HEK293 (cell line): ENCODE results near the gene TAF1D.

Experiments used
- HOXC10 ChIP-seq: sonication (generic); formaldehyde crosslinking; IDR thresholded peaks from 2 replicates; pipeline ENCODE4 v1.8.1; 2023; ENCODE audit warnings: mild to moderate bottlenecking, missing genetic modification reagents
- HOXD13 ChIP-seq: sonication (generic); formaldehyde crosslinking; IDR thresholded peaks from 2 replicates; pipeline ENCODE4 v1.8.0; 2022; ENCODE audit warnings: missing genetic modification reagents, borderline replicate concordance
- KLF10 ChIP-seq: fragments of 450-650 bp; IDR thresholded peaks from 2 replicates; pipeline ENCODE4 v1.5.1; 2018; ENCODE audit warnings: missing biosample characterization, mild to moderate bottlenecking, missing genetic modification characterization
- MZF1 ChIP-seq: fragments of 450-650 bp; formaldehyde crosslinking; IDR thresholded peaks from 2 replicates; pipeline ENCODE4 v1.5.1; 2017; ENCODE audit warnings: missing biosample characterization, missing genetic modification characterization, borderline replicate concordance
- ZEB2 ChIP-seq: fragments of 450-650 bp; formaldehyde crosslinking; IDR thresholded peaks from 2 replicates; pipeline ENCODE4 v1.5.1; 2016; ENCODE audit warnings: missing biosample characterization, missing genetic modification characterization
- ZNF274 ChIP-seq, 2 experiments: fragments of 200-500 bp in 1 of 2; fragments of 450-650 bp in 1 of 2; sonication (Bioruptor generic) in 1 of 2; formaldehyde crosslinking in 1 of 2; IDR thresholded peaks; 2 replicates each; pipeline versions ENCODE4 v1.5.1 to v1.6.1; 2014 to 2016; ENCODE audit warnings: borderline replicate concordance in 1 of 2, inconsistent platforms in 1 of 2, low read length in 1 of 2, missing biosample characterization in 1 of 2, missing genetic modification characterization in 1 of 2
- ZNF394 ChIP-seq: fragments of 450-650 bp; formaldehyde crosslinking; IDR thresholded peaks from 2 replicates; pipeline ENCODE4 v1.5.1; 2016; ENCODE audit warnings: missing biosample characterization, missing genetic modification characterization, mild to moderate bottlenecking, moderate library complexity, borderline replicate concordance
- TF ChIP-seq, protein P1 (sequence below): fragments of 450-650 bp; formaldehyde crosslinking; IDR thresholded peaks from 2 replicates; pipeline ENCODE4 v1.5.1; 2016; ENCODE audit warnings: missing biosample characterization, missing genetic modification characterization
- TF ChIP-seq, protein P2 (sequence below): fragments of 450-650 bp; formaldehyde crosslinking; IDR thresholded peaks from 2 replicates; pipeline ENCODE4 v1.5.1; 2016; ENCODE audit warnings: missing biosample characterization, missing genetic modification characterization, borderline replicate concordance

DNA sequence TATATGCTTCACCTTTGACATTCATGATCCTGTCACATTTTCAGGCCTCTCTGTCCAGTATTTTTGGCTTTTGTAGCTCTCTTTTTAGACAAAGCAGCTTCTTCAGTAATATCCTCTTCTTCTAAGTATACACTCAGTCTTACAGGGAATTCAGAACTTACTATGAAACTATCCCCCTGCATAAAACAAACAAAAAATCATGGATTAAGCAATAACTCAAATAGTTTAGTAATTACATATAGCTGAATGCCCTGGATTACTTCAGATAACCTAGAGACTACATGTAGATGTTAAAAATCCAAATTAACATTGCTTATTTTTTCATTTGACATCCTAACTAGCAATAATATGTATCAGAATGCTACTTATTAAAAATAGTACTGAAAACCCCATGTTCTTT lies 5.2 kb downstream of the TAF1D start:
- TF ChIP-seq ZEB2 (tag by site-specific recombination) (no peak), HOXD13 (CRISPR knock-in tag) (no peak), ZNF274 (IDR thresholded peaks at IDR 0.05; ENCODE audit: low read length) (no peak), ZNF274 (tag by site-specific recombination; IDR thresholded peaks at IDR 0.05; ENCODE audit: borderline replicate concordance) (no peak), MZF1 (no peak), ZNF394 (tag by site-specific recombination) (no peak), KLF10 (tag by site-specific recombination) (no peak), HOXC10 (CRISPR knock-in tag) (no peak)
- TF ChIP-seq, protein P1, sequence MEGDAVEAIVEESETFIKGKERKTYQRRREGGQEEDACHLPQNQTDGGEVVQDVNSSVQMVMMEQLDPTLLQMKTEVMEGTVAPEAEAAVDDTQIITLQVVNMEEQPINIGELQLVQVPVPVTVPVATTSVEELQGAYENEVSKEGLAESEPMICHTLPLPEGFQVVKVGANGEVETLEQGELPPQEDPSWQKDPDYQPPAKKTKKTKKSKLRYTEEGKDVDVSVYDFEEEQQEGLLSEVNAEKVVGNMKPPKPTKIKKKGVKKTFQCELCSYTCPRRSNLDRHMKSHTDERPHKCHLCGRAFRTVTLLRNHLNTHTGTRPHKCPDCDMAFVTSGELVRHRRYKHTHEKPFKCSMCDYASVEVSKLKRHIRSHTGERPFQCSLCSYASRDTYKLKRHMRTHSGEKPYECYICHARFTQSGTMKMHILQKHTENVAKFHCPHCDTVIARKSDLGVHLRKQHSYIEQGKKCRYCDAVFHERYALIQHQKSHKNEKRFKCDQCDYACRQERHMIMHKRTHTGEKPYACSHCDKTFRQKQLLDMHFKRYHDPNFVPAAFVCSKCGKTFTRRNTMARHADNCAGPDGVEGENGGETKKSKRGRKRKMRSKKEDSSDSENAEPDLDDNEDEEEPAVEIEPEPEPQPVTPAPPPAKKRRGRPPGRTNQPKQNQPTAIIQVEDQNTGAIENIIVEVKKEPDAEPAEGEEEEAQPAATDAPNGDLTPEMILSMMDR, result no peak
- TF ChIP-seq, protein P2, sequence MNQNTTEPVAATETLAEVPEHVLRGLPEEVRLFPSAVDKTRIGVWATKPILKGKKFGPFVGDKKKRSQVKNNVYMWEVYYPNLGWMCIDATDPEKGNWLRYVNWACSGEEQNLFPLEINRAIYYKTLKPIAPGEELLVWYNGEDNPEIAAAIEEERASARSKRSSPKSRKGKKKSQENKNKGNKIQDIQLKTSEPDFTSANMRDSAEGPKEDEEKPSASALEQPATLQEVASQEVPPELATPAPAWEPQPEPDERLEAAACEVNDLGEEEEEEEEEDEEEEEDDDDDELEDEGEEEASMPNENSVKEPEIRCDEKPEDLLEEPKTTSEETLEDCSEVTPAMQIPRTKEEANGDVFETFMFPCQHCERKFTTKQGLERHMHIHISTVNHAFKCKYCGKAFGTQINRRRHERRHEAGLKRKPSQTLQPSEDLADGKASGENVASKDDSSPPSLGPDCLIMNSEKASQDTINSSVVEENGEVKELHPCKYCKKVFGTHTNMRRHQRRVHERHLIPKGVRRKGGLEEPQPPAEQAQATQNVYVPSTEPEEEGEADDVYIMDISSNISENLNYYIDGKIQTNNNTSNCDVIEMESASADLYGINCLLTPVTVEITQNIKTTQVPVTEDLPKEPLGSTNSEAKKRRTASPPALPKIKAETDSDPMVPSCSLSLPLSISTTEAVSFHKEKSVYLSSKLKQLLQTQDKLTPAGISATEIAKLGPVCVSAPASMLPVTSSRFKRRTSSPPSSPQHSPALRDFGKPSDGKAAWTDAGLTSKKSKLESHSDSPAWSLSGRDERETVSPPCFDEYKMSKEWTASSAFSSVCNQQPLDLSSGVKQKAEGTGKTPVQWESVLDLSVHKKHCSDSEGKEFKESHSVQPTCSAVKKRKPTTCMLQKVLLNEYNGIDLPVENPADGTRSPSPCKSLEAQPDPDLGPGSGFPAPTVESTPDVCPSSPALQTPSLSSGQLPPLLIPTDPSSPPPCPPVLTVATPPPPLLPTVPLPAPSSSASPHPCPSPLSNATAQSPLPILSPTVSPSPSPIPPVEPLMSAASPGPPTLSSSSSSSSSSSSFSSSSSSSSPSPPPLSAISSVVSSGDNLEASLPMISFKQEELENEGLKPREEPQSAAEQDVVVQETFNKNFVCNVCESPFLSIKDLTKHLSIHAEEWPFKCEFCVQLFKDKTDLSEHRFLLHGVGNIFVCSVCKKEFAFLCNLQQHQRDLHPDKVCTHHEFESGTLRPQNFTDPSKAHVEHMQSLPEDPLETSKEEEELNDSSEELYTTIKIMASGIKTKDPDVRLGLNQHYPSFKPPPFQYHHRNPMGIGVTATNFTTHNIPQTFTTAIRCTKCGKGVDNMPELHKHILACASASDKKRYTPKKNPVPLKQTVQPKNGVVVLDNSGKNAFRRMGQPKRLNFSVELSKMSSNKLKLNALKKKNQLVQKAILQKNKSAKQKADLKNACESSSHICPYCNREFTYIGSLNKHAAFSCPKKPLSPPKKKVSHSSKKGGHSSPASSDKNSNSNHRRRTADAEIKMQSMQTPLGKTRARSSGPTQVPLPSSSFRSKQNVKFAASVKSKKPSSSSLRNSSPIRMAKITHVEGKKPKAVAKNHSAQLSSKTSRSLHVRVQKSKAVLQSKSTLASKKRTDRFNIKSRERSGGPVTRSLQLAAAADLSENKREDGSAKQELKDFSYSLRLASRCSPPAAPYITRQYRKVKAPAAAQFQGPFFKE (tag by site-specific recombination), result no peak
